Left ventricle myocardium inferior (tissue), 1 donor: ENCODE measurements around the gene NRXN3. TPM values are rescaled to one million over a fixed set of nuclear protein-coding genes. Genes with fewer than 3 reads are reported as not detected.

Experiments used
- DNase-seq: peaks from one replicate; pipeline ENCODE4 v3.0.0-alpha.2; 2020
- H3K27ac ChIP-seq: fragments of 200-600 bp; replicated peaks from 2 replicates; pipeline ENCODE4 v1.8.0; 2021
- H3K27me3 ChIP-seq: fragments of 200-600 bp; 2 replicates; pipeline ENCODE4 v1.8.0; 2021; ENCODE audit warnings: low read depth
- H3K36me3 ChIP-seq: fragments of 200-600 bp; 2 replicates; pipeline ENCODE4 v1.8.0; 2021
- H3K4me1 ChIP-seq: fragments of 200-600 bp; 2 replicates; pipeline ENCODE4 v1.8.0; 2021
- H3K4me3 ChIP-seq: fragments of 200-600 bp; 2 replicates; pipeline ENCODE4 v1.8.0; 2021; ENCODE audit warnings: mild to moderate bottlenecking, moderate library complexity
- H3K9me3 ChIP-seq: fragments of 200-600 bp; replicated peaks from 2 replicates; pipeline ENCODE4 v1.8.0; 2021
- intact Hi-C: fragments of 100-400 bp; cut with micrococcal nuclease; formaldehyde crosslinking; loops from one replicate; pipeline ENCODE4 v1.11.0; 2022
- total RNA-seq: library from RNA; stranded (reverse); fragmentation: NEBNext Ultra II Directional; extraction: Animal tissue kit (Norgen Biotek cat#: 25700); gene quantifications from one replicate; pipeline ENCODE4 v1.2.1, GENCODE V29; 2021
- TF ChIP-seq, protein P1 (sequence below): fragments of 200-600 bp; IDR thresholded peaks from 2 replicates; pipeline ENCODE4 v1.8.0; 2021; ENCODE audit warnings: antibody characterized with exemption, mild to moderate bottlenecking, borderline replicate concordance
- donor health status: DM: no; HTN: yes; CAD: no; lungs with severe emphysema.

Gene NRXN3
- total RNA-seq, 1 donor from 2014 or later, result 1.2 TPM

DNA sequence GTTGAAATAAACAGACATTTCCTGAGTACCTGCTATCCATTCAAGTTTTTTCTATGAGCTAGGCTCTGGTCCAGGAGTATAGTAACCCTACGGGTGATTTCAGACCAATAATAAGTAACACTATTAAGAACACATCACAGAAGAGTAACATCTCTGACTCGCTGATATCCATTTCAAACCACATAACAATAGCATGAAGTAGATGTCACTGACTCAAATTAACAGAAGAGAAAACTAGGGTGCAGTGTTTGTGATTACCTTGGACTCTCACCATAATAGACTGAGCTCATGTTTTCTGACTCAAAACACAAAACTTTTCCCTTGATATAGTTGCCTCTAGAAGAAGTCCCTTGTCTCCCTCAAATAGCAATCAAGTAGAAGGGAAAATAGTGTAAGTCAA lies 1618.2 kb downstream of the NRXN3 start:
- intact Hi-C loops, result no loop called here
- H3K4me3 ChIP-seq, result no peak overlapping the region
- no peak overlapping the region for H3K27ac ChIP-seq
- TF ChIP-seq, protein P1, sequence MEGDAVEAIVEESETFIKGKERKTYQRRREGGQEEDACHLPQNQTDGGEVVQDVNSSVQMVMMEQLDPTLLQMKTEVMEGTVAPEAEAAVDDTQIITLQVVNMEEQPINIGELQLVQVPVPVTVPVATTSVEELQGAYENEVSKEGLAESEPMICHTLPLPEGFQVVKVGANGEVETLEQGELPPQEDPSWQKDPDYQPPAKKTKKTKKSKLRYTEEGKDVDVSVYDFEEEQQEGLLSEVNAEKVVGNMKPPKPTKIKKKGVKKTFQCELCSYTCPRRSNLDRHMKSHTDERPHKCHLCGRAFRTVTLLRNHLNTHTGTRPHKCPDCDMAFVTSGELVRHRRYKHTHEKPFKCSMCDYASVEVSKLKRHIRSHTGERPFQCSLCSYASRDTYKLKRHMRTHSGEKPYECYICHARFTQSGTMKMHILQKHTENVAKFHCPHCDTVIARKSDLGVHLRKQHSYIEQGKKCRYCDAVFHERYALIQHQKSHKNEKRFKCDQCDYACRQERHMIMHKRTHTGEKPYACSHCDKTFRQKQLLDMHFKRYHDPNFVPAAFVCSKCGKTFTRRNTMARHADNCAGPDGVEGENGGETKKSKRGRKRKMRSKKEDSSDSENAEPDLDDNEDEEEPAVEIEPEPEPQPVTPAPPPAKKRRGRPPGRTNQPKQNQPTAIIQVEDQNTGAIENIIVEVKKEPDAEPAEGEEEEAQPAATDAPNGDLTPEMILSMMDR, result no peak
- no peaks in the 10 kb centered on the region for H3K27me3 ChIP-seq
- H3K4me1 ChIP-seq, result no peaks in the 10 kb centered on the region
- DNase-seq, result no peak
- H3K36me3 ChIP-seq, result no peaks in the 10 kb centered on the region
- H3K9me3 ChIP-seq, result no peaks in the 10 kb centered on the region

GRCh38 chr14:79791055-79791732 lies 1621.0 kb downstream of the NRXN3 start:
- Histone ChIP-seq H3K9me3 (no peaks in the 10 kb centered on the region), H3K27me3 (no peaks in the 10 kb centered on the region), H3K4me3 (no peak overlapping the region), H3K36me3 (no peaks in the 10 kb centered on the region), H3K27ac (no peak overlapping the region), H3K4me1 (no peaks in the 10 kb centered on the region)
- intact Hi-C loops, result no loop called here
- TF ChIP-seq, protein P1, result no peak
- no peak for DNase-seq

- Histone ChIP-seq H3K27me3 (no peaks in the 10 kb centered on the region), H3K27ac (no peak overlapping the region), H3K36me3 (no peaks in the 10 kb centered on the region), H3K4me1 (no peaks in the 10 kb centered on the region), H3K4me3 (no peak overlapping the region), H3K9me3 (no peaks in the 10 kb centered on the region)
- TF ChIP-seq, protein P1, result no peak
- no peak for DNase-seq
- intact Hi-C loops, result no loop called here
Measured at GRCh38 chr14:79802093-79802492, 1631.9 kb downstream of the NRXN3 start.

DNA sequence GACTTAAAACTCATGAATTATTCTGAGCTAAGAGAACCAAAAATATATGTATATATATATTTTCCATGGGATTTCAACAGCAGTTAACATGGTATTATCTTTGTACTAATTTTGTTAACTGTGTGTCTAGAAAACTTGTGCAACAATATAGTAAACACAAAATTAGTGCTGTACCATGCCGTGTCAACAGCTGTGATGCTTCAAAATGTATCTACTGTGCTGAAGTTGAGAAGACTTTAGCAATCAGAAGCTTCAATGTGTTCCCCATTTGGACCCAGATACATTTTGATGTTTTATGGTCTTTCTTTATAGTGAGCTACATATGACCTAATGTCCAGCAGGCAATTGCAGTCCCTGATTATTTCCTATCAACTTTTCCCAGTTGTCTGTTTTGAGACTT lies 1635.5 kb downstream of the NRXN3 start:
- intact Hi-C loops, result no loop called here
- TF ChIP-seq, protein P1, result no peak
- Histone ChIP-seq H3K27me3 (no peaks in the 10 kb centered on the region), H3K4me1 (no peaks in the 10 kb centered on the region), H3K4me3 (no peak overlapping the region), H3K9me3 (no peaks in the 10 kb centered on the region), H3K27ac (no peak overlapping the region), H3K36me3 (no peaks in the 10 kb centered on the region)
- DNase-seq, result no peak

DNA sequence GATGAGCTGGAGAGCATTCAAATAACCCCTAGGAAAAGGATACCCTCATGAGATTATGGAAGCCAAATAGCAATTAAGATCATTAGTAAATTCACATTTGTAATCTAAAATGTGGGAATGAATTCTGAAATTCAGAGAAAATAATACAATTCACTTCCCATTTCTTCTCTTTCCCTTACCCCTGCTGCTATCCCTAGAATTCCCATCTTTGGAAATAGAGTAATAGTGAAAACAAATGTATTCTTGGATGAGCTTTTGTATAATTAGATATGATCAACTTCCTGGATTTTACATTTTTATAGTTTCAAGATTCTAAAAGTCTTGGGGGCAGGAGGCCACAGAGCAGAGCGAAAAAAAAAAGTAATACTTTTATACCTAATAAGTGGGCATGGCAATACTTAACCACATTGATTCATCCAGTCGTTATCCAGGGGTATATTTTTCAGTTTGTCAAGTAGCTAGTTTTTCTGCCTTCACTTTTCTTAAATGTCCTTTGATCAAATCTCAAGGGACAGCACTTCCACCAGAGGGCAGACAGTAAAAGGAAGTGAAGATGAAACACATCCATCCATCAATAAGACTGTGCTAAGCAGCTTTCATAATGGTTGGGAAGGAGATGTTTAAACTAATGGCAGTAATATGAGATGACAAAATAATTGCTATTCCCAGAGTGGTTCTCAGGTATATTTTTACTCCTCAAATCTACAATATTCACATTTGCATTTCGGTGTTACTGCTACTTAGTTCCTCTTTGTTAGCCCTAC lies 1639.9 kb downstream of the NRXN3 start:
- DNase-seq, result no peak
- Histone ChIP-seq H3K27ac (no peak overlapping the region), H3K9me3 (no peaks in the 10 kb centered on the region), H3K36me3 (no peaks in the 10 kb centered on the region), H3K4me3 (no peak overlapping the region), H3K27me3 (no peaks in the 10 kb centered on the region), H3K4me1 (no peaks in the 10 kb centered on the region)
- intact Hi-C loops, result no loop called here
- TF ChIP-seq, protein P1, result no peak
